K562 (cell line): ENCODE data around the gene SLC39A11.

ENCODE experiments used
- BCL6 ChIP-seq: fragments of 250-450 bp; sonication (Bioruptor Pico); IDR thresholded peaks from 2 replicates; pipeline ENCODE4 v1.4.0; 2020
- BRF1 ChIP-seq: IDR thresholded peaks from 3 replicates; pipeline ENCODE4 v1.6.1; 2011; ENCODE audit warnings: borderline replicate concordance, mild to moderate bottlenecking; ENCODE audit not compliant: insufficient read length; ENCODE audit errors: extremely low read depth
- CREB1 ChIP-seq, 2 experiments: sonication (generic) in 1 of 2; formaldehyde crosslinking in 1 of 2; IDR thresholded peaks; 2 replicates each; pipeline versions ENCODE4 v1.6.1 to v1.8.0; 2012 to 2022; ENCODE audit warnings: inconsistent platforms in 1 of 2, mild to moderate bottlenecking in 1 of 2, missing genetic modification reagents in 1 of 2, moderate library complexity in 1 of 2
- EZH2 ChIP-seq: IDR thresholded peaks from 2 replicates; pipeline ENCODE4 v1.6.1; 2012; ENCODE audit warnings: low read depth, mild to moderate bottlenecking, inconsistent platforms, low read length, borderline replicate concordance
- FOSL1 ChIP-seq: fragments of 200-800 bp; sonication (Bioruptor generic); conservative IDR thresholded peaks from 2 replicates; pipeline ENCODE4 v1.6.1; 2016; ENCODE audit warnings: missing genetic modification characterization, missing compliant biosample characterization
- HNRNPL ChIP-seq: fragments of 200-400 bp; formaldehyde crosslinking; IDR thresholded peaks from 2 replicates; pipeline ENCODE4 v1.6.1; 2017; ENCODE audit warnings: low read depth, mild to moderate bottlenecking, low read length
- POLR2A ChIP-seq: fragments of 450-650 bp; conservative IDR thresholded peaks from 2 replicates; pipeline ENCODE4 v1.6.1; 2016
- POLR2AphosphoS2 ChIP-seq: IDR thresholded peaks from 2 replicates; pipeline ENCODE4 v1.6.1; 2012; ENCODE audit warnings: low read length, improper control_type of control experiment
- RAD21 ChIP-seq, 2 experiments: fragments of 250-450 bp in 1 of 2; fragments of 450-650 bp in 1 of 2; sonication (Bioruptor Pico) in 1 of 2; formaldehyde crosslinking in 1 of 2; IDR thresholded peaks in 1 of 2; conservative IDR thresholded peaks in 1 of 2; 2 replicates each; pipeline versions ENCODE4 v1.4.0 to v1.8.0; 2020 to 2022; ENCODE audit warnings: mild to moderate bottlenecking in 2 of 2, moderate library complexity in 1 of 2
- TBL1XR1 ChIP-seq, 2 experiments: IDR thresholded peaks; 2 replicates each; pipeline ENCODE4 v1.6.1; 2012; ENCODE audit warnings: improper control_type of control experiment in 2 of 2, low read length in 2 of 2, mild to moderate bottlenecking in 1 of 2
- TF ChIP-seq, protein P1 (sequence below), 2 experiments: fragments of 450-650 bp in 1 of 2; IDR thresholded peaks; 2 replicates each; pipeline ENCODE4 v1.6.1; 2011 to 2017; ENCODE audit warnings: low read depth in 2 of 2, antibody characterized with exemption in 1 of 2, borderline replicate concordance in 1 of 2, low read length in 1 of 2, mild to moderate bottlenecking in 1 of 2, mixed read lengths in 1 of 2; ENCODE audit not compliant: control insufficient read depth in 1 of 2
- TF ChIP-seq, protein P2 (sequence below), 3 experiments: IDR thresholded peaks in 2 of 3; conservative IDR thresholded peaks in 1 of 3; 2 replicates each; pipeline ENCODE4 v1.5.1; 2011 to 2012; ENCODE audit warnings: low read length in 3 of 3, mild to moderate bottlenecking in 3 of 3, control low read depth in 2 of 3, improper control_type of control experiment in 1 of 3, inconsistent platforms in 1 of 3, low read depth in 1 of 3, mixed read lengths in 1 of 3, moderate library complexity in 1 of 3; ENCODE audit not compliant: insufficient read depth in 2 of 3
- TF ChIP-seq, protein P3 (sequence below): fragments of 150-350 bp; conservative IDR thresholded peaks from 2 replicates; pipeline ENCODE4 v1.6.1; 2014; ENCODE audit warnings: low read length
- TF ChIP-seq, protein P4 (sequence below): sonication (generic); formaldehyde crosslinking; IDR thresholded peaks from 2 replicates; pipeline ENCODE4 v1.9.0; 2022; ENCODE audit warnings: mild to moderate bottlenecking, missing genetic modification reagents

DNA sequence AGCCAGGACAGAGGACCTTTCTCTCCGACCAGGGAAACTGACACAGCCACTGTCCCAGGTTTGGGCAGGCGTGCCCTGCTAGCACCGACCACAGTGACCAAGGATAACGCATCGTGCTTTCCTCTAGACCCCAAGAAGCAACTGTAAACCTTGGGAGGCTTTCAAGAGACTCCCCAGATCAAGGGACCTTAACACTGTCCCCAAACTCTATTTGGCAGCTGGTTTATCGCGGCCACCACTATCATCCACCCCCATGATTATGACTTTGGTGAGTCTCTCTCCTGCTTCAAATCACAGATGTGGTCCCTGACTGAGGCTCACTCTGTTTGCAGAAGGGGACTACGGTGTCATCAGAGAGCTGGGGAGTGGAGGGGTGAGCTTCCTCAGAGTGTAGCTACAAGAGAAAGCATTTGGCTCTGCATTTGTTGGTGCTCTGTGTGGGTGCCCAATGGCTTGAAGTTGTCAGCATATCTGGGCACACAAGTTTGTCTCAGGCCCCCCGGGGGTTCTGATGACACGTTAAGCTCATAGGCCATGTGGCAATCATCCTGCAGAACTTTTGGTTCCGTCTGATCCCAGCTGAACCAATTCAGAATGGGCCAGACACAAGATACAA, 408.0 kb downstream of the SLC39A11 start:
- no peak for TF ChIP-seq POLR2AphosphoS2
- no peak for TF ChIP-seq POLR2A
- TF ChIP-seq, protein P1, sequence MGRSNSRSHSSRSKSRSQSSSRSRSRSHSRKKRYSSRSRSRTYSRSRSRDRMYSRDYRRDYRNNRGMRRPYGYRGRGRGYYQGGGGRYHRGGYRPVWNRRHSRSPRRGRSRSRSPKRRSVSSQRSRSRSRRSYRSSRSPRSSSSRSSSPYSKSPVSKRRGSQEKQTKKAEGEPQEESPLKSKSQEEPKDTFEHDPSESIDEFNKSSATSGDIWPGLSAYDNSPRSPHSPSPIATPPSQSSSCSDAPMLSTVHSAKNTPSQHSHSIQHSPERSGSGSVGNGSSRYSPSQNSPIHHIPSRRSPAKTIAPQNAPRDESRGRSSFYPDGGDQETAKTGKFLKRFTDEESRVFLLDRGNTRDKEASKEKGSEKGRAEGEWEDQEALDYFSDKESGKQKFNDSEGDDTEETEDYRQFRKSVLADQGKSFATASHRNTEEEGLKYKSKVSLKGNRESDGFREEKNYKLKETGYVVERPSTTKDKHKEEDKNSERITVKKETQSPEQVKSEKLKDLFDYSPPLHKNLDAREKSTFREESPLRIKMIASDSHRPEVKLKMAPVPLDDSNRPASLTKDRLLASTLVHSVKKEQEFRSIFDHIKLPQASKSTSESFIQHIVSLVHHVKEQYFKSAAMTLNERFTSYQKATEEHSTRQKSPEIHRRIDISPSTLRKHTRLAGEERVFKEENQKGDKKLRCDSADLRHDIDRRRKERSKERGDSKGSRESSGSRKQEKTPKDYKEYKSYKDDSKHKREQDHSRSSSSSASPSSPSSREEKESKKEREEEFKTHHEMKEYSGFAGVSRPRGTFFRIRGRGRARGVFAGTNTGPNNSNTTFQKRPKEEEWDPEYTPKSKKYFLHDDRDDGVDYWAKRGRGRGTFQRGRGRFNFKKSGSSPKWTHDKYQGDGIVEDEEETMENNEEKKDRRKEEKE (IDR thresholded peaks at IDR 0.05; ENCODE audit: borderline replicate concordance in 1 of 2, control insufficient read depth in 1 of 2, low read depth in 2 of 2, low read length in 1 of 2): no peak
- TF ChIP-seq, protein P2, sequence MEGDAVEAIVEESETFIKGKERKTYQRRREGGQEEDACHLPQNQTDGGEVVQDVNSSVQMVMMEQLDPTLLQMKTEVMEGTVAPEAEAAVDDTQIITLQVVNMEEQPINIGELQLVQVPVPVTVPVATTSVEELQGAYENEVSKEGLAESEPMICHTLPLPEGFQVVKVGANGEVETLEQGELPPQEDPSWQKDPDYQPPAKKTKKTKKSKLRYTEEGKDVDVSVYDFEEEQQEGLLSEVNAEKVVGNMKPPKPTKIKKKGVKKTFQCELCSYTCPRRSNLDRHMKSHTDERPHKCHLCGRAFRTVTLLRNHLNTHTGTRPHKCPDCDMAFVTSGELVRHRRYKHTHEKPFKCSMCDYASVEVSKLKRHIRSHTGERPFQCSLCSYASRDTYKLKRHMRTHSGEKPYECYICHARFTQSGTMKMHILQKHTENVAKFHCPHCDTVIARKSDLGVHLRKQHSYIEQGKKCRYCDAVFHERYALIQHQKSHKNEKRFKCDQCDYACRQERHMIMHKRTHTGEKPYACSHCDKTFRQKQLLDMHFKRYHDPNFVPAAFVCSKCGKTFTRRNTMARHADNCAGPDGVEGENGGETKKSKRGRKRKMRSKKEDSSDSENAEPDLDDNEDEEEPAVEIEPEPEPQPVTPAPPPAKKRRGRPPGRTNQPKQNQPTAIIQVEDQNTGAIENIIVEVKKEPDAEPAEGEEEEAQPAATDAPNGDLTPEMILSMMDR (IDR thresholded peaks at IDR 0.05 in 2 of 3, conservative IDR thresholded peaks at IDR 0.05 in 1 of 3; ENCODE audit: insufficient read depth in 2 of 3, low read depth in 1 of 3, low read length in 3 of 3): no peak
- TF ChIP-seq BCL6 (CRISPR knock-in tag): no peak
- TF ChIP-seq RAD21 (CRISPR knock-in tag; conservative IDR thresholded peaks at IDR 0.05 in 1 of 2, IDR thresholded peaks at IDR 0.05 in 1 of 2): no peak
- TF ChIP-seq, protein P3, sequence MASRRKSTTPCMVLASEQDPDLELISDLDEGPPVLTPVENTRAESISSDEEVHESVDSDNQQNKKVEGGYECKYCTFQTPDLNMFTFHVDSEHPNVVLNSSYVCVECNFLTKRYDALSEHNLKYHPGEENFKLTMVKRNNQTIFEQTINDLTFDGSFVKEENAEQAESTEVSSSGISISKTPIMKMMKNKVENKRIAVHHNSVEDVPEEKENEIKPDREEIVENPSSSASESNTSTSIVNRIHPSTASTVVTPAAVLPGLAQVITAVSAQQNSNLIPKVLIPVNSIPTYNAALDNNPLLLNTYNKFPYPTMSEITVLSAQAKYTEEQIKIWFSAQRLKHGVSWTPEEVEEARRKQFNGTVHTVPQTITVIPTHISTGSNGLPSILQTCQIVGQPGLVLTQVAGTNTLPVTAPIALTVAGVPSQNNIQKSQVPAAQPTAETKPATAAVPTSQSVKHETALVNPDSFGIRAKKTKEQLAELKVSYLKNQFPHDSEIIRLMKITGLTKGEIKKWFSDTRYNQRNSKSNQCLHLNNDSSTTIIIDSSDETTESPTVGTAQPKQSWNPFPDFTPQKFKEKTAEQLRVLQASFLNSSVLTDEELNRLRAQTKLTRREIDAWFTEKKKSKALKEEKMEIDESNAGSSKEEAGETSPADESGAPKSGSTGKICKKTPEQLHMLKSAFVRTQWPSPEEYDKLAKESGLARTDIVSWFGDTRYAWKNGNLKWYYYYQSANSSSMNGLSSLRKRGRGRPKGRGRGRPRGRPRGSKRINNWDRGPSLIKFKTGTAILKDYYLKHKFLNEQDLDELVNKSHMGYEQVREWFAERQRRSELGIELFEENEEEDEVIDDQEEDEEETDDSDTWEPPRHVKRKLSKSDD: no peak
- TF ChIP-seq BRF1: no peak
- no peak for TF ChIP-seq TBL1XR1 (IDR thresholded peaks at IDR 0.05; ENCODE audit: low read length in 2 of 2)
- no peak for TF ChIP-seq FOSL1 (tag)
- no peak for TF ChIP-seq HNRNPL
- TF ChIP-seq CREB1 (IDR thresholded peaks at IDR 0.05): no peak
- no peak for TF ChIP-seq CREB1 (CRISPR knock-in tag; IDR thresholded peaks at IDR 0.05)
- TF ChIP-seq EZH2: no peak
- TF ChIP-seq, protein P4, sequence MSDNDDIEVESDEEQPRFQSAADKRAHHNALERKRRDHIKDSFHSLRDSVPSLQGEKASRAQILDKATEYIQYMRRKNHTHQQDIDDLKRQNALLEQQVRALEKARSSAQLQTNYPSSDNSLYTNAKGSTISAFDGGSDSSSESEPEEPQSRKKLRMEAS (CRISPR knock-in tag): no peak
